Activated naive CD8-positive, alpha-beta T cell treated with anti-CD3 and anti-CD28 coated beads for 36 hours (primary cell): ENCODE data around the gene WIF1. TPM values are rescaled to one million over a fixed set of nuclear protein-coding genes. Genes with fewer than 3 reads are reported as not detected.

Source experiments
- DNase-seq: peaks from one replicate; pipeline ENCODE4 v3.0.0; 2021
- H3K27ac Mint-ChIP-seq: one replicate; pipeline ENCODE4 v1.8.0; 2022; ENCODE audit warnings: mild to moderate bottlenecking, moderate library complexity, mixed read lengths
- H3K27me3 Mint-ChIP-seq: one replicate; pipeline ENCODE4 v1.8.0; 2022; ENCODE audit warnings: mild to moderate bottlenecking, mixed read lengths
- H3K36me3 Mint-ChIP-seq: one replicate; pipeline ENCODE4 v1.8.0; 2021; ENCODE audit warnings: mild to moderate bottlenecking, mixed read lengths
- H3K4me1 Mint-ChIP-seq: one replicate; pipeline ENCODE4 v1.8.0; 2021; ENCODE audit warnings: mixed read lengths
- H3K4me3 Mint-ChIP-seq: one replicate; pipeline ENCODE4 v1.8.0; 2022; ENCODE audit warnings: mild to moderate bottlenecking, moderate library complexity, mixed read lengths
- H3K9me3 Mint-ChIP-seq: one replicate; pipeline ENCODE4 v1.8.0; 2022; ENCODE audit warnings: mixed read lengths
- total RNA-seq, 2 experiments: library from RNA; stranded (reverse); gene quantifications; one replicate each; pipeline ENCODE4 v1.2.3, GENCODE V29; 2021

WIF1 gene
- total RNA-seq, 2 experiments from 2014 or later, result 0.10 TPM

DNA sequence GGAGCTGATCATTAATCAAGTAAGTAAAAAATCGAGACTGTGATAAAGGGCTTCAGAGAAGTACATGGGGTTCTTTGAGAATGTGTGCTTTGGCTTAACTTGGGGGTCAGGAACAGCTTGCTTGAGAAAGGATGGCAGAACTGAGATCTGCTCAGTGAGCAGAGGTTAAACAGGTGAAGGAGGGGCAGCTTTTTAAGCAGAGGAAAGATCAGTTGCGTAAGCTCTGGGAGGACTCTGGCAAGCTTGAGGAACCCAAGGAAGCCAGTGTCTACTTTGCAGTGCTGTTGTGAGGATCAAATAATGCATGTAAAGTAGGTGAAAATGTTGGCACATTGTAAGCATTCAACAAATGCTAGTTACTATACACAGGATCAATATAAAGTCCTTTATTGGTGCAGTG is 30.6 kb downstream of the WIF1 start:
- H3K27ac Mint-ChIP-seq, result no peak overlapping the region
- peaks cover 27% of the 10 kb centered on the region for H3K27me3 Mint-ChIP-seq
- no peak overlapping the region for H3K4me3 Mint-ChIP-seq
- no peaks in the 10 kb centered on the region for H3K4me1 Mint-ChIP-seq
- no peak for DNase-seq
- peaks cover 2% of the 10 kb centered on the region for H3K9me3 Mint-ChIP-seq
- no peaks in the 10 kb centered on the region for H3K36me3 Mint-ChIP-seq

DNA sequence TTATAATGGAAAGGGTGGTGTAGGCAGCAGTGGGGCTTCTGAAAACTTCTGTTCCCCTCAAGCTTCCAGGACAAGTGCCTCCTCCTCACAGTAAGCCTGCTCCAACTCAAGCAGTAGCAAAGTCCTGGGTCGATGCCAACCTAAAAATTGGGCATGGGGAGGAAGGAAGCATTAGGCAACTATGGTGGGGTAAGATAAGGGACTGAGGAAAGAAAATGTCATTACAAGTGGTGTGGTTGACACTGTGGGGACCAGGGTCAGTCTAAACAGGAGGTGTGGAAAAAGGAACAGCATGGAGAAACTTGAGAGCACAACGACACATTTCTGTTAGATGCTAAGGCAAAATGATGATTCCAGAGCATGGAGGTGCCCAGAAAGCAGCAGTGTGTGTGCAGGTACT is 34.9 kb downstream of the WIF1 start:
- no peaks in the 10 kb centered on the region for H3K4me1 Mint-ChIP-seq
- no peak overlapping the region for H3K27ac Mint-ChIP-seq
- no peaks in the 10 kb centered on the region for H3K36me3 Mint-ChIP-seq
- no peak overlapping the region for H3K4me3 Mint-ChIP-seq
- H3K27me3 Mint-ChIP-seq, result peaks cover 34% of the 10 kb centered on the region
- H3K9me3 Mint-ChIP-seq, result no peaks in the 10 kb centered on the region
- DNase-seq, result no peak

DNA sequence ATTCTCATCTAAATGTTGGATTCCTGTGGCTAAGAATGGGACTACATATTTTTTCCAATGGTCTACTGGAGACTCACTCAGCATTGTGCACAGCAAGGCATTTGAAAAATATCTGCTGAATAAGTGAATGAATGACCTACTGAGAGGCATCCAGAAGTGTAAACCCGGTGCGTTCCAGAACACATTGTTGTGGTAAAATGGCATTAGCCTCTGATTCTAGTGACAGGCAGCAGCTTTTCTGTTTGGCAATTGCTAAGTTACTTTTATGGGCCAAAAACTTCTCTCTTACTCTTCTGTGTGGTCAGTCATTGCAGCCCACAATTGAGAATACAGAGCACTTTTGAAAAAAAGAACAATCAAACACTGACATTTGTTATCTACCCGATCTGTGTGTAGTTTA is 36.5 kb downstream of the WIF1 start:
- H3K36me3 Mint-ChIP-seq, result no peaks in the 10 kb centered on the region
- no peak for DNase-seq
- H3K4me3 Mint-ChIP-seq, result no peak overlapping the region
- no peaks in the 10 kb centered on the region for H3K9me3 Mint-ChIP-seq
- H3K27me3 Mint-ChIP-seq, result peaks cover 37% of the 10 kb centered on the region
- H3K27ac Mint-ChIP-seq, result no peak overlapping the region
- no peaks in the 10 kb centered on the region for H3K4me1 Mint-ChIP-seq

DNA sequence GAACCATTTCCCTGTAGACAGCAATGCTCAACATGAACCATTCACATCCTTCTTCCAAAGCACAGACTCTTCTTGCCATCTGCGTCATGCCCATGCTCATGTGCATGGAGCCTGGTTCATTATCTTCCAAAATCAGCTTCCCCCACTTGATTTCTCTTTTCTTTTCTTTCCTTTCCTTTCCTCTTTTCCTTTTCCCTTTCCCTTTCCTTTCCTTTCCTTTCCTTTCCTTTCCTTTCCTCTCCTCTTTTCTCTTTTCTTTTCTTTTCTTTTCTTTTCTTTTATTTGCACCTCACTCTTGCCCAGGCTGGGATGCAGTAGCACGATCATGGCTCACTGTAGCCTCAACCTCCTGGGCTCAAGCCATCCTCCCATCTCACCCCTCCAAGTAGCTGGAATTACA is 37.5 kb downstream of the WIF1 start:
- Mint-ChIP-seq H3K27ac (no peak overlapping the region), H3K36me3 (no peaks in the 10 kb centered on the region), H3K4me1 (no peaks in the 10 kb centered on the region), H3K9me3 (no peaks in the 10 kb centered on the region), H3K4me3 (no peak overlapping the region), H3K27me3 (peaks cover 37% of the 10 kb centered on the region)
- DNase-seq, result no peak

DNA sequence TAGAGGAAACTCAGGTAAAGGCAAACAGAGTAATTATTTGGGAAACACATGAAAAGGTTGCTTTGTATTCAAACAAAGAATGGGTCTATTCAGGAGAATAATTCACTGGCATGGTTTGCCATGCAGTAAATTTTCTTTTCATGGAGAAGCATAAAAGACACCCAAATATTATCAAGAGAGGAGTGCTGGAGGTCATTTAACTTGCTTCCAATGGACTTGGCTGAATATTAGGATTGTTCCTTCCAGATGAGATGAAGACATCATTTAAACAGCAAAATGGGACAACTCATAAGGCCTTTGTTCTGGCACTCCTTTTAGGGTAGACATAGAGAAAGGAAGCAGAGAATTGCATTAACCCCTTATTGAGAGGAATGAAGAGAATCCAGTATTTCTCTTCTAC is 38.7 kb downstream of the WIF1 start:
- no peak overlapping the region for H3K4me3 Mint-ChIP-seq
- H3K27me3 Mint-ChIP-seq, result peaks cover 42% of the 10 kb centered on the region

DNA sequence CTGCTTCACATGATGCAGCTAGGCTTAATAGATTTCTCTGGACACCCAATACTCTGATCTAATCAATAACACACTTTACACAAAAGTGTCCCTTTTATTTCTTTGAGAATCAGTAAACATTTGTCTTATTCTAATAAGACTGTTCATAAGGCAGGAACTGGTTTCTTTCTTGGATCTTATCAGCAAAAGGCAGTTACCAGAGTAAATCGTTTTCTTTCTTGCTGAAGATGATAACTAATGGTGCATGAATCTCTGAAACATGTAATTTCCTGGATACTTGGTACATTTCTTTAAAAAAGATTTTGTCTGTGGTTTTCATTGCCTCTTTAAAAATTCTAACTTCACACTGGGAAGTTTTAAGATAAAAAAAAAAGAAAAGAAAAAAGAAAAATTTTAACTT is 39.6 kb downstream of the WIF1 start:
- peaks cover 45% of the 10 kb centered on the region for H3K27me3 Mint-ChIP-seq
- no peaks in the 10 kb centered on the region for H3K36me3 Mint-ChIP-seq
- H3K4me1 Mint-ChIP-seq, result no peaks in the 10 kb centered on the region
- DNase-seq, result no peak
- H3K9me3 Mint-ChIP-seq, result no peaks in the 10 kb centered on the region
- no peak overlapping the region for H3K27ac Mint-ChIP-seq
- H3K4me3 Mint-ChIP-seq, result no peak overlapping the region

More for the DNA sequence above, 38.7 kb downstream of the WIF1 start:
- no peak overlapping the region for H3K27ac Mint-ChIP-seq
- no peaks in the 10 kb centered on the region for H3K36me3 Mint-ChIP-seq
- no peak for DNase-seq
- no peaks in the 10 kb centered on the region for H3K4me1 Mint-ChIP-seq
- no peaks in the 10 kb centered on the region for H3K9me3 Mint-ChIP-seq

- no peak for DNase-seq
- Mint-ChIP-seq H3K4me1 (no peaks in the 10 kb centered on the region), H3K4me3 (no peak overlapping the region), H3K27me3 (peaks cover 20% of the 10 kb centered on the region), H3K9me3 (no peaks in the 10 kb centered on the region), H3K36me3 (no peaks in the 10 kb centered on the region), H3K27ac (no peak overlapping the region)
These were observed 46.2 kb downstream of the WIF1 start for GRCh38 chr12:65074932-65075331.

DNA sequence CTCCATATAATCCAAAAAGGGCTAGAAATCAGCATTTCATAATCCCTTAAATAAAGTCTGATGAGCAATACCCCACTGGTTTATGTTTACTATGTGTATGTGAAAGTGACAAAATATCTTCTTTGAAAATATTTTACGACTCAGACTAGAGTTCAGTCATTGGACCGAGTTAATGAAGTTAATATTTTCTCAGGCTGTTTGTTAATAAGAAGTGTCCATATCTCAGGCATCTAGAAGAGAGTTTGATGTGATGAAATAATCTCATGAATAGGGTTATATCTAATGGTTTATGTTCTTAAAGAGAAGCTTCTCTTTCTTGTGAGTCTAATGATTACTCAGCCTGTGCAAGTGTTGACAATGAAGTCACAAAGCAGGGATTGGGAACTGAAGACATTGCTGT is 51.8 kb downstream of the WIF1 start:
- H3K4me1 Mint-ChIP-seq, result no peaks in the 10 kb centered on the region
- no peaks in the 10 kb centered on the region for H3K9me3 Mint-ChIP-seq
- H3K36me3 Mint-ChIP-seq, result no peaks in the 10 kb centered on the region
- DNase-seq, result no peak
- H3K27ac Mint-ChIP-seq, result no peak overlapping the region
- no peak overlapping the region for H3K4me3 Mint-ChIP-seq
- peaks cover 5% of the 10 kb centered on the region for H3K27me3 Mint-ChIP-seq

DNA sequence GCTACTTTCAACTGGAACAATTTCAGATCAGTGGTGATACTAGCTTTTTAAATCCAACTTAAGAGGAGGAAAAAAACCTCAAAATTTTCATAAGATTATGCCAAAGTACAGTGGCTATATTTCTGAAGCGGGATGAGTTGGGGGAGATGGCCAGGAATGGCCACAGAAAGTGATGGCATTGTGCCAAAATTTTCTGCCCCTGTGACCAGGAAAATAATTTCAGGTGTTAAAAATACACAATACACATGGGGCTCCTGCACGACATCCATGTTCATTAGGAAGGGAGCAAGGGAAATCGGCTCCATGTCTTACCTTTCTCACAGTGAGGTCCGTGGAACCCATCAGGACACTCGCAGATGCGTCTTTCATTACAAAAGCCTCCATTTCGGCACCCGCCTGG is 53.7 kb downstream of the WIF1 start:
- H3K9me3 Mint-ChIP-seq, result no peaks in the 10 kb centered on the region
- no peak overlapping the region for H3K27ac Mint-ChIP-seq
- H3K4me1 Mint-ChIP-seq, result no peaks in the 10 kb centered on the region
- H3K27me3 Mint-ChIP-seq, result peaks cover 20% of the 10 kb centered on the region
- no peaks in the 10 kb centered on the region for H3K36me3 Mint-ChIP-seq
- H3K4me3 Mint-ChIP-seq, result no peak overlapping the region
- no peak for DNase-seq

GRCh38 chr12:65055859-65056258 is 65.2 kb downstream of the WIF1 start:
- no peaks in the 10 kb centered on the region for H3K4me1 Mint-ChIP-seq
- no peak overlapping the region for H3K27ac Mint-ChIP-seq
- peaks cover 32% of the 10 kb centered on the region for H3K27me3 Mint-ChIP-seq
- H3K4me3 Mint-ChIP-seq, result no peak overlapping the region
- H3K36me3 Mint-ChIP-seq, result no peaks in the 10 kb centered on the region
- no peaks in the 10 kb centered on the region for H3K9me3 Mint-ChIP-seq
- DNase-seq, result no peak

DNA sequence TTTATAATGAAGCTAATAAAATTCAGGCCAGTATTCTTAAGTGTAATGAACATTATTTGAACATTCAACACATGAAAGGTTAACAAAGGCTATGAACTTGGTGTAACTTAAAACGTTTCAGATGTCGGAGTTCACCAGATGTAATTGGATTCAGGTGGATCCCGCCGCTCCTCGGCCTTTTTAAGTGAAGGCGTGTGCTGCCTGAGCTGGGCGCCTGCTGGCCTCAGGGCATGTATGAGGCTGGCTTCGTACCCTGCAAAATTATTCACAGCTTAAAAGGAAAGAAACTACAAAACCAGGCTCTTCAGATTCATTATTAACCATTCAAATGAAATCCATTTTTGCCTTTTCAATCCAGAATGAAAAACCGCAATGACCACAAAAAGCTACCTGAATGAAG is 69.9 kb downstream of the WIF1 start:
- Mint-ChIP-seq H3K27ac (no peak overlapping the region), H3K4me1 (no peaks in the 10 kb centered on the region), H3K9me3 (no peaks in the 10 kb centered on the region), H3K4me3 (no peak overlapping the region), H3K36me3 (no peaks in the 10 kb centered on the region), H3K27me3 (peaks cover 7% of the 10 kb centered on the region)
- DNase-seq, result no peak

DNA sequence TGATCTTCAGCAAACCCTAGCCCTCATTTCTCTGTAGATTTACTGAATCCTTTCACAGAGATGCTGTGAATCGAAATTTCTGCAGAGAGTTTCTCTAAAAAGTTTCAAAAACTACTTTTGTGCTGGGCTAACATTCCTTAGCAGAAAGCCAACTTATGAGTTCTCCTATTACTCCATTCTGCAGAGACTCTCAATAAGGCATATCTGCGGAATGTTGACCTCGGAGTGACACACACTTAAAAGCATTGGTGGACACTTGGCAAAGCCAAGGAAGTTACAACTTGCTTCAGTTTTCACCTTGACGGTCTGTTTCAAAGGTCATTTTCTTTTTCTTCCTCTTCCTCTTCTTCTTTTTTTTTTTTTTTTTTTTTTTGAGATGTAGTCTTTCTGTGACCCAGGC is 75.8 kb downstream of the WIF1 start:
- Mint-ChIP-seq H3K9me3 (no peaks in the 10 kb centered on the region), H3K4me1 (no peaks in the 10 kb centered on the region)
- DNase-seq, result no peak

DNA sequence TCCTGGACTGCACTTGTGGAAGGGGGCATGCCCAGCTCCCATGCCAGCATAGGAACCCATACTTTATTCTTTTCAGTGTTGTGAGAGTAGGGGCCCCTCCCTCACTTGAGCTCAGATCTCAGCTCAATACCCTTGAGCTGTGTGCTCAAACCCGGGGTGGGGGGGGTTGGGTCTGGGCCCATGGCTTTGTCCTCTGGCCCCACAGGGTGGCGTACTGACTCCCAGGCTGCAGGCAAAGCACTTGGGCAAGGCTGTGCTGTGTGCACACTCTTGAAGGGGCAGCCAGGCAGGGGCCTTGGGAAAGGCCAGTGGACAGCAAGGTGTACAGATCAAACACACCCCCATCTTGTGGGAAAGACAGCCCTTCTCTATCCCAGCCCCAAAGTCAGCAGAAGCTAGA is 81.8 kb downstream of the WIF1 start:
- no peaks in the 10 kb centered on the region for H3K4me1 Mint-ChIP-seq
- H3K9me3 Mint-ChIP-seq, result peaks cover 8% of the 10 kb centered on the region
- H3K27me3 Mint-ChIP-seq, result peaks cover 47% of the 10 kb centered on the region
- DNase-seq, result no peak
- no peak overlapping the region for H3K27ac Mint-ChIP-seq
- no peak overlapping the region for H3K4me3 Mint-ChIP-seq
- H3K36me3 Mint-ChIP-seq, result no peaks in the 10 kb centered on the region

More for the DNA sequence above, 75.8 kb downstream of the WIF1 start:
- Mint-ChIP-seq H3K27ac (no peak overlapping the region), H3K36me3 (no peaks in the 10 kb centered on the region), H3K27me3 (peaks cover 27% of the 10 kb centered on the region), H3K4me3 (no peak overlapping the region)

- no peaks in the 10 kb centered on the region for H3K36me3 Mint-ChIP-seq
- no peaks in the 10 kb centered on the region for H3K9me3 Mint-ChIP-seq
- peaks cover 17% of the 10 kb centered on the region for H3K27me3 Mint-ChIP-seq
- no peak overlapping the region for H3K27ac Mint-ChIP-seq
- H3K4me3 Mint-ChIP-seq, result no peak overlapping the region
- no peak for DNase-seq
- no peaks in the 10 kb centered on the region for H3K4me1 Mint-ChIP-seq
These were observed 96.0 kb downstream of the WIF1 start for GRCh38 chr12:65025136-65025535.

- Mint-ChIP-seq H3K27ac (no peak overlapping the region), H3K4me3 (no peak overlapping the region), H3K4me1 (no peaks in the 10 kb centered on the region), H3K9me3 (no peaks in the 10 kb centered on the region), H3K36me3 (no peaks in the 10 kb centered on the region), H3K27me3 (peaks cover 8% of the 10 kb centered on the region)
- DNase-seq, result no peak
These were observed 97.6 kb downstream of the WIF1 start for GRCh38 chr12:65023485-65023884.

GRCh38 chr12:65022960-65023359 is 98.1 kb downstream of the WIF1 start:
- H3K4me3 Mint-ChIP-seq, result no peak overlapping the region
- H3K27me3 Mint-ChIP-seq, result peaks cover 8% of the 10 kb centered on the region
- no peak for DNase-seq
- H3K9me3 Mint-ChIP-seq, result no peaks in the 10 kb centered on the region
- H3K27ac Mint-ChIP-seq, result no peak overlapping the region
- no peaks in the 10 kb centered on the region for H3K4me1 Mint-ChIP-seq
- no peaks in the 10 kb centered on the region for H3K36me3 Mint-ChIP-seq

DNA sequence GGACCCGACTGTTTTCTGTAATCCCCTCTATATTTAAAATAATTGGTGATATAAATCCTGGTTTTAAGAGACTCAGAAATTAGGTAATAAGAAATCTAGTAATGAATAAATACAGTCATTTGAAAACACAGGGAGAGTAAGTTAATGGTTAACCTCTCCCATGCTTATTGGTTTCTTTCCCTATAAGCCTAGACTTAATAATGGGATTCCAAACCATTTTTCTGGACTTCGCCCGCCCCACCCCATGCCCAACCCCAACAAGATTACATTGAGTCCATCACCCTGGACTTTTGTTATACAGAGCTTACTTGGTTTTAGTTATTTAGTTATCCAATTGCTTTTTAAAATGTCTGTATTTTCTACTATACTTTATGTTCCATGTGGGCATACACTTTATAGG is 98.7 kb downstream of the WIF1 start:
- Mint-ChIP-seq H3K9me3 (no peaks in the 10 kb centered on the region), H3K27ac (no peak overlapping the region), H3K4me1 (no peaks in the 10 kb centered on the region), H3K36me3 (no peaks in the 10 kb centered on the region), H3K27me3 (peaks cover 8% of the 10 kb centered on the region), H3K4me3 (no peak overlapping the region)
- DNase-seq, result no peak
